ENCODE data around the gene ITGA2B. TPM values are rescaled to one million over a fixed set of nuclear protein-coding genes. Genes with fewer than 3 reads are reported as not detected.

The ITGA2B gene
- polyA plus RNA-seq, 1 donor (not counting 4 experiments of a cell fraction or from before 2014, with no cell fraction given) = not detected

- H3K9me3 ChIP-seq (ENCODE audit: control insufficient read depth, low read depth, low read length) = no peaks in the 10 kb centered on the region
- DNase-seq (ENCODE audit: low read depth, low spot score) = no peak
- no peaks in the 10 kb centered on the region for H3K27me3 ChIP-seq (ENCODE audit: control insufficient read depth, extremely low read depth, insufficient read depth, low read length)
- no peak for FAIRE-seq
- no peaks in the 10 kb centered on the region for H3K9me1 ChIP-seq (ENCODE audit: control insufficient read depth, extremely low read depth, insufficient read depth, low read length)
- dilution Hi-C loops (cut with MboI; ENCODE audit: extremely low pct_ligation_motif_present, low sequenced_read_pairs) = no loop called here
- no peaks in the 10 kb centered on the region for H3K79me2 ChIP-seq (ENCODE audit: control insufficient read depth, insufficient read depth, low read length)
- H3K4me1 ChIP-seq (ENCODE audit: control insufficient read depth, extremely low read depth, insufficient read depth, low read length) = no peaks in the 10 kb centered on the region
- H3K36me3 ChIP-seq (ENCODE audit: control insufficient read depth in 2 of 2, extremely low read depth in 1 of 2, insufficient read depth in 2 of 2, low read length in 2 of 2) = peaks cover 22 to 35% of the 10 kb centered on the region in 2 experiments
- H3K27ac ChIP-seq (ENCODE audit: control insufficient read depth, insufficient read depth, low read length) = no peak overlapping the region
- no peaks in the 10 kb centered on the region for H4K20me1 ChIP-seq (ENCODE audit: control insufficient read depth, extremely low read depth, insufficient read depth, low read length)
- no peak overlapping the region for H3K4me2 ChIP-seq (ENCODE audit: control insufficient read depth, extremely low read depth, insufficient read depth, low read depth, low read length)
- no peak for TF ChIP-seq EZH2 (IDR thresholded peaks at IDR 0.05; ENCODE audit: low read length)
- no peak for TF ChIP-seq CTCF (optimal IDR thresholded peaks at IDR 0.05 in 1 of 3, IDR thresholded peaks at IDR 0.05 in 1 of 3, conservative IDR thresholded peaks at IDR 0.05 in 1 of 3; ENCODE audit: extremely low read depth in 1 of 3, insufficient read depth in 2 of 3, low read length in 3 of 3)
- H3K4me3 ChIP-seq (ENCODE audit: control insufficient read depth in 2 of 3, extremely low read depth in 1 of 3, insufficient read depth in 2 of 3, low read depth in 1 of 3, low read length in 3 of 3) = no peak overlapping the region
- H2AFZ ChIP-seq (ENCODE audit: control insufficient read depth, low read length) = no peak overlapping the region
- no peak overlapping the region for H3K9ac ChIP-seq (ENCODE audit: control insufficient read depth, extremely low read depth, insufficient read depth, low read length)
These were observed 8.3 kb upstream of the ITGA2B start for GRCh38 chr17:44397479-44398440.

- H3K27ac ChIP-seq (ENCODE audit: control insufficient read depth, insufficient read depth, low read length) = no peak overlapping the region
- no peak overlapping the region for H2AFZ ChIP-seq (ENCODE audit: control insufficient read depth, low read length)
- FAIRE-seq (no peak), DNase-seq (ENCODE audit: low read depth, low spot score) (no peak)
- TF ChIP-seq CTCF (optimal IDR thresholded peaks at IDR 0.05 in 1 of 3, IDR thresholded peaks at IDR 0.05 in 1 of 3, conservative IDR thresholded peaks at IDR 0.05 in 1 of 3; ENCODE audit: extremely low read depth in 1 of 3, insufficient read depth in 2 of 3, low read length in 3 of 3) = no peak
- H3K9ac ChIP-seq (ENCODE audit: control insufficient read depth, extremely low read depth, insufficient read depth, low read length) = no peak overlapping the region
- H3K4me3 ChIP-seq (ENCODE audit: control insufficient read depth in 2 of 3, extremely low read depth in 1 of 3, insufficient read depth in 2 of 3, low read depth in 1 of 3, low read length in 3 of 3) = no peak overlapping the region
- no peaks in the 10 kb centered on the region for H3K27me3 ChIP-seq (ENCODE audit: control insufficient read depth, extremely low read depth, insufficient read depth, low read length)
- no peaks in the 10 kb centered on the region for H4K20me1 ChIP-seq (ENCODE audit: control insufficient read depth, extremely low read depth, insufficient read depth, low read length)
- dilution Hi-C loops (cut with MboI; ENCODE audit: extremely low pct_ligation_motif_present, low sequenced_read_pairs) = no loop called here
- H3K36me3 ChIP-seq (ENCODE audit: control insufficient read depth in 2 of 2, extremely low read depth in 1 of 2, insufficient read depth in 2 of 2, low read length in 2 of 2) = peaks cover 21 to 35% of the 10 kb centered on the region in 2 experiments
- no peaks in the 10 kb centered on the region for H3K9me3 ChIP-seq (ENCODE audit: control insufficient read depth, low read depth, low read length)
- no peaks in the 10 kb centered on the region for H3K79me2 ChIP-seq (ENCODE audit: control insufficient read depth, insufficient read depth, low read length)
- H3K4me2 ChIP-seq (ENCODE audit: control insufficient read depth, extremely low read depth, insufficient read depth, low read depth, low read length) = no peak overlapping the region
- H3K4me1 ChIP-seq (ENCODE audit: control insufficient read depth, extremely low read depth, insufficient read depth, low read length) = no peaks in the 10 kb centered on the region
- no peaks in the 10 kb centered on the region for H3K9me1 ChIP-seq (ENCODE audit: control insufficient read depth, extremely low read depth, insufficient read depth, low read length)
These were observed 7.5 kb upstream of the ITGA2B start for GRCh38 chr17:44396946-44397345.
